Measurements from ENCODE around the gene CEACAM6.

DNA sequence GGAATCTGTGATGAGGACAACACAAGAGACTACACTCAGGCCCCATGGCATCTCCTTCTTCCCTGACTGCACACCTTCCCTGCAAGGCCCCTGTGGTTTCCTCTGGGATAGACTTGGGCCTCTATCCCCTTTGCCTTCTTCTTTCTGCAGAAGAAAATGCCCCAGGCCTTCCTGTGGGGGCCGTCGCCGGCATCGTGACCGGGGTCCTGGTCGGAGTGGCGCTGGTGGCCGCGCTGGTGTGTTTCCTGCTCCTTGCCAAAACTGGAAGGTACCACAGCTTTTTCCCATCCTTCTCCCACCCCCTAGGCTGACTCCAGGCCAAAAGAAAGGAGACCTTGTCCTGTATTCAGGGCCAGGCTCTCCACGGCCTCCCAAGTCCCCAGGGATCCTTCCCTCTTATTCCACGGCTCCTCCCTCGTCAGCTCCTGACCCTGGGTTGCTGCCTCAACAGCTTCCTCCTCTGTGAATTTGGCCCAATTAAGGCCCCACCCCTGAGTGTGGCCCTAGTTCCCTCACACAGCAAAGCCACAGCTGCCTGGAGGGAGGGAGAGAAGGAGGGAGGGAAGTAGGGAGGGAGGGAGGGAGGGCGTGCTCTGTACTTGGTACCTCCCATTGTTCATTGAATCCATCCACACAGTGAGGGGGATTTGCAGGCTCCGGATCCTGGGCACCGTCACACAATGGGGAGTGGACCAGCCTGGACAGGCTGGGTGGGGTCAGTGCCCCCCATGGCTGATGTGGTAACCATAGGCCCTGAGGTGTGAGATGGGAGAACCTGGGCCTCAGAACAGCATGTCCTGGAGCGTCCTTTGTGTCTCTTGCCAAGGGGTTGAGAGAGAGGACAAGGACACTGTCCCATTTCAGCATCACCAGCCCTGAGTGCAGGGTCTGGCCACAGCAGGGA, 53.6 kb downstream of the CEACAM6 start:
- TF ChIP-seq POLR2AphosphoS5 (IDR thresholded peaks at IDR 0.05; ENCODE audit: low read depth, low read length): no peak
- TF ChIP-seq SIN3A (IDR thresholded peaks at IDR 0.05; ENCODE audit: borderline replicate concordance, insufficient read depth, low read depth, low read length): no peak
- no peak for TF ChIP-seq CTCF (IDR thresholded peaks at IDR 0.05)
- no peak for TF ChIP-seq REST (IDR thresholded peaks at IDR 0.05; ENCODE audit: insufficient read depth in 1 of 2, low read depth in 2 of 2, low read length in 1 of 2)
